ENCODE measurements around the gene TLE3.

The TLE3 gene

DNA sequence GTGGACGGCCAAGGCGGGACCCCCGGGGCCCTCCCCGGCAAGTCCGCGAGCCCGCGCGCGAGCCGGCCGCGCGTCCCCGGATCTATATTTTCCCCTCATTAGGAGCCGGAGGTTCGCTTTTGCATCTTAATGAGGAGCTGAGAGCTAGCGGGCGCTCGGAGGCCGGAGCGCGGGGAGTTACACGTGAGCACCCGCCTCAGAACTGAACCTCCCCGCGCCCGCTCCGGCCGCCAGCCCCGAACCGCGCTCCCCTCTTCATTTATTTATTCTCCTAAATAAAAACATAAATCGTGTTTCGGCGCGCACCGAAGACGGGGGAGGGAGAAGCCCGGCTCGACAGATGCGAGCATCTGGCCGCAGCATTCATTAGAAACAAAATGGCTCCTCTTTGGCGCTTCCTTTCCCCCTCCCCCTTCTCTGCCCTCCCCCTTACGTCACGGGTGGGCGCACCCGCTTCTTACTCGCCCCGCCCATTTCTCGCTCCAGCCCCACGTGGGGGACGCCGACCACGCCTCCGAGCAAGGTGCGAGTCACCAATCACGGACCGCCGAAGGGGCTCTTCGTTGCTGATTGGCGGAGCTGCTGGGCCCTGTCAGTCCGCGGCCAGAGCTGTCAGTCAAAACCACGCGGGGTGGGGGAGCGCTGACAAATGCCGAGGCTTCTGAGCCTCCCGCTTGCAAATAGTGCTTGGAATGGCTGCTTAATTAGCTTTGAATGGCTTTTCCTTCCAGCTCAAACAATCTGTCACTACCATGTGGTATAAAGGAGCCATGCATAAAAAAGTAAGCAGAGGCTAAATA, 1.6 kb upstream of the TLE3 start:
- peak overlapping the region; percentile 64 for H3K4me3 ChIP-seq (ENCODE audit: low read depth, low read length)
- TF ChIP-seq, protein P1, sequence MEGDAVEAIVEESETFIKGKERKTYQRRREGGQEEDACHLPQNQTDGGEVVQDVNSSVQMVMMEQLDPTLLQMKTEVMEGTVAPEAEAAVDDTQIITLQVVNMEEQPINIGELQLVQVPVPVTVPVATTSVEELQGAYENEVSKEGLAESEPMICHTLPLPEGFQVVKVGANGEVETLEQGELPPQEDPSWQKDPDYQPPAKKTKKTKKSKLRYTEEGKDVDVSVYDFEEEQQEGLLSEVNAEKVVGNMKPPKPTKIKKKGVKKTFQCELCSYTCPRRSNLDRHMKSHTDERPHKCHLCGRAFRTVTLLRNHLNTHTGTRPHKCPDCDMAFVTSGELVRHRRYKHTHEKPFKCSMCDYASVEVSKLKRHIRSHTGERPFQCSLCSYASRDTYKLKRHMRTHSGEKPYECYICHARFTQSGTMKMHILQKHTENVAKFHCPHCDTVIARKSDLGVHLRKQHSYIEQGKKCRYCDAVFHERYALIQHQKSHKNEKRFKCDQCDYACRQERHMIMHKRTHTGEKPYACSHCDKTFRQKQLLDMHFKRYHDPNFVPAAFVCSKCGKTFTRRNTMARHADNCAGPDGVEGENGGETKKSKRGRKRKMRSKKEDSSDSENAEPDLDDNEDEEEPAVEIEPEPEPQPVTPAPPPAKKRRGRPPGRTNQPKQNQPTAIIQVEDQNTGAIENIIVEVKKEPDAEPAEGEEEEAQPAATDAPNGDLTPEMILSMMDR (IDR thresholded peaks at IDR 0.05; ENCODE audit: low read depth, low read length, missing control alignments): no peak
- peak; percentile 97 for DNase-seq (ENCODE audit: low read depth)

DNA sequence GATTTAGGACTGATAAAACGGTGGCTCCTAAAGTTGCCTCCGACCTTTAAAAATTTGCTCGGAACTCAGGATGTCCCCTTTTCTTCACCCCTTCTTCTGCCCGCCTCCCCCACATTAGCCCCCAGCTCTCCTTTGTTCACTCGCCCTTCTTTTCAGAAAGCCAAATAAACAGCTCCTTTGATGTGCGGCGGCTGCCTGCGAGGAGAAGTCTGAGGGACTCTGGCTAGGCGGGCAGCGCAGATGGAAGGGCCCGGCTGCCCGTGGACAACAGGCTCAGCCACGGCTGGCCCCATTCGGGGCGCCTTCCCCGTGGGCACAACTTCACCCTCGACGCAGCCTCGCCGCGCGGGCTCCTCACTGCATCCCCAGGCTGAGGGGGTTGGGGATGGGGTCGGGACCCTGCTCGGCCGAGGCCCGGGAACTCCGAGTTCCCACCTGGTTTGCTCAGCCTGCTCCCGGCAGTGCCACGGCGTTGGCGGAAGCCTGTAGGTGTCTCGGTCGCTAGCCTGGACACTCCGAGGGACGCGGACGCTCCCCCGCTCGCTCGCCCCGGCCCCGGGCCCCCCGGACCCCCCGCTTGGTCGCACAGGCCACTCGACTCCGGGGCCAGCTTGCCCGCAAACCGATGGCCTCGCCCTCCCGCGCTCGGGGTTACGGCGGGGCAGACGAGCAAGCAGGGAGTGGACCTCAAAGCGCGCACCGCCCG, 897 bp upstream of the TLE3 start:
- no peak for DNase-seq (ENCODE audit: low read depth)
- TF ChIP-seq, protein P1 (IDR thresholded peaks at IDR 0.05; ENCODE audit: low read depth, low read length, missing control alignments): no peak
- H3K4me3 ChIP-seq (ENCODE audit: low read depth, low read length): peak overlapping the region; percentile 64

DNA sequence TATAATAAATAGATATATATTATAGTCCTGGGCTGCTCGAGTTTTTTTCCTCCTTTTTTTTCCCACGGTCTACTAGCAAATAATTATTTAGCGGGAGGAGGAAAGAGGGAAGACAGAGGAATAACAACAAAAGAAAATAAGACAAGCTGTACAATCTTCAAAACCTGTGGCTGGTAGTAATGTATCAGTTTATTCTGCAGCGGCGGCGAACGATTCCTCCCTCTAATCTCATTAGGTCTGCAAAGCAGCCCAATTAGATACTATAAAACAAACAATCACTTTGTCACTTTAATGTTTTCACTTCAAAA, 390 bp upstream of the TLE3 start:
- DNase-seq (ENCODE audit: low read depth): no peak
- TF ChIP-seq, protein P1 (IDR thresholded peaks at IDR 0.05; ENCODE audit: low read depth, low read length, missing control alignments): no peak
- peak overlapping the region; percentile 64; the same call in 1 of the 2 replicates for H3K4me3 ChIP-seq (ENCODE audit: low read depth, low read length)

- TF ChIP-seq, protein P1 (IDR thresholded peaks at IDR 0.05; ENCODE audit: low read depth, low read length, missing control alignments): no peak
- no peak for DNase-seq (ENCODE audit: low read depth)
- peak overlapping the region; percentile 96 for H3K4me3 ChIP-seq (ENCODE audit: low read depth, low read length)
Observed at GRCh38 chr15:70097063-70097320, 725 bp downstream of the TLE3 start.

GRCh38 chr15:70096215-70097062, 1.3 kb downstream of the TLE3 start:
- peak overlapping the region; percentile 96 for H3K4me3 ChIP-seq (ENCODE audit: low read depth, low read length)
- TF ChIP-seq, protein P1 (IDR thresholded peaks at IDR 0.05; ENCODE audit: low read depth, low read length, missing control alignments): no peak
- no peak for DNase-seq (ENCODE audit: low read depth)

DNA sequence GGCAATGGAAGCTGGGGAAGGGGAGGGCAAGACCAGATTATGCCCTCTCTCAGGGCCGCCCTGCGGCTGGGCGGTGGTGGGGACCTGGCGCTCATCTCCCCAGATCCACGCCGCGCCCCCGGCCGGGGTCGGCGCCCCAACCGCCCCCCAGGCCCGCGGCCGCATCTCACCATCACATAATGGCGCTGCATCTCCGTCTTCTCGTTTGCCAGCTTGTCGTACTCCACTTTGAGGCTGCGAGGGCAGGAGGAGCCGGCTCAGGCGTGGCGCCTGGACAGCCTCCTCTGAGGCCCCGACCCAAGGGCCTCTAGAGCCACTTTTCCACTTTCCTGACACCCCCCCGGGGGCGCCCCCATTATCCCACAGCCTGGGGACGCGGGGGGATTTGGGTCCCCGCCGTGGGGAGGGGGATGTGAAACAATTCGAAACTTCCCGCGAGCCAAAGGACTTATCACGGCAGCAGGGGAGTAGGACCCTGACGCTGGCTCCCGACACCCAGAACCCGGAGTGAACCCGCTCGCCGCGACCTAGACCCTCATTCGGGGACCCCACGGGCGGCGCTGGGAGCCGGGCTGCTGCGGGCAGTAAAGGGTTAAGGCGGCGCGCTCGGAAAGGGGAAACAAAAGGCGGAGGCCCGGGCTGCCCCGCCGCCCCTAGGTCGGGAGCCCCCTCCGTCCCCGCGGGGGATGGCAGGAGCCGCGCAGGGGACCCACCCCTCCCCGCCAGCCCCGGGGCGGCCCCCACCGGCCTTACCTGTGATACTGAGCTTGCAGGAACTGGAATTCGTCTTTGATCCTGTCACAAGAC, 2.1 kb downstream of the TLE3 start:
- TF ChIP-seq, protein P1 (IDR thresholded peaks at IDR 0.05; ENCODE audit: low read depth, low read length, missing control alignments): peak; percentile 28
- H3K4me3 ChIP-seq (ENCODE audit: low read depth, low read length): peak overlapping the region; percentile 96
- DNase-seq (ENCODE audit: low read depth): no peak
